ENCODE data around the gene RCCD1. TPM values are rescaled to one million over a fixed set of nuclear protein-coding genes. Genes with fewer than 3 reads are reported as not detected.
A peak's percentile ranks its signal among the peaks of the same experiment; 100 is the strongest.

Gene RCCD1
- total and polyA plus RNA-seq, 5 experiments from 2014 or later: 2.2 to 15.8 (median 4.7) TPM

GRCh38 chr15:90947577-90948357 is 6.9 kb upstream of the RCCD1 start:
- no peaks in the 10 kb centered on the region for H3K27me3 Mint-ChIP-seq
- DNase-seq: no peak
- no peaks in the 10 kb centered on the region for H3K9me3 Mint-ChIP-seq
- no peak overlapping the region for H3K4me3 Mint-ChIP-seq
- peaks cover 0 to 86% (median 13%) of the 10 kb centered on the region in 3 donors for H3K36me3 Mint-ChIP-seq
- peak overlapping the region in 1 of 10 donors; percentile 56 for H3K27ac Mint-ChIP-seq
- POLR2A ChIA-PET: interaction anchor here (0.9 to 1.0 kb wide), 2 partner anchors 10 to 16 kb away, joined by 3 read pairs; partner anchors contain the start of gene HDDC3
- ATAC-seq: no peak
- H3K4me1 Mint-ChIP-seq: no peaks in the 10 kb centered on the region

- DNase-seq (no peak), ATAC-seq (no peak)
- no peaks in the 10 kb centered on the region for H3K4me1 Mint-ChIP-seq
- H3K36me3 Mint-ChIP-seq: peaks cover 0 to 82% (median 11%) of the 10 kb centered on the region in 3 donors
- POLR2A ChIA-PET: interaction anchor here (1.0 kb wide), 1 partner anchor 17 kb away, joined by 3 read pairs; the partner anchor contains the start of gene HDDC3
- peak overlapping the region in 1 of 10 donors; percentile 51 for H3K4me3 Mint-ChIP-seq
- H3K27me3 Mint-ChIP-seq: no peaks in the 10 kb centered on the region
- H3K9me3 Mint-ChIP-seq: no peaks in the 10 kb centered on the region
- H3K27ac Mint-ChIP-seq: no peak overlapping the region
These were observed 6.2 kb upstream of the RCCD1 start for GRCh38 chr15:90948506-90948905.

- Mint-ChIP-seq H3K27ac (no peak overlapping the region), H3K4me1 (peaks cover 2 to 8% (median 5%) of the 10 kb centered on the region in 4 donors), H3K4me3 (no peak overlapping the region), H3K27me3 (no peaks in the 10 kb centered on the region), H3K9me3 (no peaks in the 10 kb centered on the region), H3K36me3 (peaks cover 0 to 67% (median 6%) of the 10 kb centered on the region in 3 donors)
- DNase-seq (no peak), ATAC-seq (no peak)
- POLR2A ChIA-PET: interaction anchor here (1.0 kb wide), 1 partner anchor 19 kb away, joined by 3 read pairs; no protein-coding TSS in a partner anchor
These were observed 4.6 kb upstream of the RCCD1 start for GRCh38 chr15:90949979-90950675.

GRCh38 chr15:90950676-90951075 is 4.0 kb upstream of the RCCD1 start:
- POLR2A ChIA-PET: no interaction called here
- H3K27ac Mint-ChIP-seq: peak overlapping the region in 1 of 10 donors; percentile 57
- no peaks in the 10 kb centered on the region for H3K27me3 Mint-ChIP-seq
- peaks cover 2 to 9% (median 6%) of the 10 kb centered on the region in 4 donors for H3K4me1 Mint-ChIP-seq
- ATAC-seq (no peak), DNase-seq (no peak)
- no peaks in the 10 kb centered on the region for H3K9me3 Mint-ChIP-seq
- no peak overlapping the region for H3K4me3 Mint-ChIP-seq
- H3K36me3 Mint-ChIP-seq: peaks cover 0 to 61% (median 5%) of the 10 kb centered on the region in 3 donors

GRCh38 chr15:90952901-90953677 is 1.6 kb upstream of the RCCD1 start:
- POLR2A ChIA-PET: interaction anchor here (2.4 to 4.4 kb wide), 2 partner anchors 19 to 50 kb away, joined by 13 to 56 read pairs; partner anchors contain the start of genes HDDC3, MAN2A2 and UNC45A
- peaks cover 0 to 41% (median 5%) of the 10 kb centered on the region in 3 donors for H3K36me3 Mint-ChIP-seq
- H3K9me3 Mint-ChIP-seq: no peaks in the 10 kb centered on the region
- peaks cover 4 to 21% (median 12%) of the 10 kb centered on the region in 4 donors for H3K4me1 Mint-ChIP-seq
- peak overlapping the region in 8 of 10 donors; percentile 34 to 93 (median 64) for H3K27ac Mint-ChIP-seq
- ATAC-seq (no peak), DNase-seq (no peak)
- H3K27me3 Mint-ChIP-seq: no peaks in the 10 kb centered on the region
- peak overlapping the region in 8 of 10 donors; percentile 17 to 82 (median 56) for H3K4me3 Mint-ChIP-seq

- DNase-seq (no peak), ATAC-seq (no peak)
- POLR2A ChIA-PET: interaction anchor here (1.0 to 4.4 kb wide), 6 partner anchors 10 to 538 kb away, joined by 3 to 56 read pairs (median 4); partner anchors contain the start of genes HDDC3, MAN2A2, UNC45A and VPS33B
- Mint-ChIP-seq H3K4me1 (peaks cover 4 to 23% (median 12%) of the 10 kb centered on the region in 4 donors), H3K9me3 (no peaks in the 10 kb centered on the region), H3K27ac (peak overlapping the region; percentile 68 to 97 (median 93)), H3K4me3 (peak overlapping the region; percentile 82 to 90 (median 88)), H3K27me3 (no peaks in the 10 kb centered on the region), H3K36me3 (peaks cover 0 to 33% (median 0%) of the 10 kb centered on the region in 3 donors)
These were observed 555 bp upstream of the RCCD1 start for GRCh38 chr15:90953947-90954711.

GRCh38 chr15:90955624-90956273 is 1.1 kb downstream of the RCCD1 start:
- ATAC-seq (no peak), DNase-seq (no peak)
- Mint-ChIP-seq H3K27me3 (no peaks in the 10 kb centered on the region), H3K9me3 (no peaks in the 10 kb centered on the region), H3K36me3 (peaks cover 0 to 21% (median 0%) of the 10 kb centered on the region in 3 donors), H3K4me1 (peaks cover 4 to 23% (median 12%) of the 10 kb centered on the region in 4 donors), H3K4me3 (peak overlapping the region; percentile 67 to 90 (median 82)), H3K27ac (peak overlapping the region in 7 of 10 donors; percentile 20 to 97 (median 51))
- POLR2A ChIA-PET: interaction anchor here (0.6 to 4.4 kb wide), 3 partner anchors 22 to 66 kb away, joined by 4 to 56 read pairs (median 6); partner anchors contain the start of genes HDDC3, UNC45A and VPS33B

GRCh38 chr15:90956274-90957030 is 1.8 kb downstream of the RCCD1 start:
- POLR2A ChIA-PET: interaction anchor here (0.6 to 4.4 kb wide), 4 partner anchors 23 to 93 kb away, joined by 3 to 56 read pairs (median 5); partner anchors contain the start of genes HDDC3 and UNC45A
- Mint-ChIP-seq H3K4me1 (peaks cover 4 to 23% (median 12%) of the 10 kb centered on the region in 4 donors), H3K27ac (peak overlapping the region in 5 of 10 donors; percentile 20 to 97 (median 41)), H3K36me3 (peaks cover 0 to 21% (median 0%) of the 10 kb centered on the region in 3 donors), H3K9me3 (no peaks in the 10 kb centered on the region), H3K4me3 (peak overlapping the region; percentile 66 to 90 (median 72)), H3K27me3 (no peaks in the 10 kb centered on the region)
- DNase-seq (peak in 9 of 10 donors; percentile 31 to 80 (median 46)), ATAC-seq (no peak)

GRCh38 chr15:90957031-90957790 is 2.5 kb downstream of the RCCD1 start:
- H3K4me1 Mint-ChIP-seq: peaks cover 4 to 23% (median 12%) of the 10 kb centered on the region in 4 donors
- H3K27ac Mint-ChIP-seq: peak overlapping the region in 5 of 10 donors; percentile 43 to 67 (median 63)
- H3K36me3 Mint-ChIP-seq: peaks cover 0 to 22% (median 0%) of the 10 kb centered on the region in 3 donors
- DNase-seq (no peak), ATAC-seq (no peak)
- no peaks in the 10 kb centered on the region for H3K9me3 Mint-ChIP-seq
- H3K4me3 Mint-ChIP-seq: peak overlapping the region in 9 of 10 donors; percentile 52 to 90 (median 57)
- H3K27me3 Mint-ChIP-seq: no peaks in the 10 kb centered on the region
- POLR2A ChIA-PET: interaction anchor here (0.7 to 4.4 kb wide), 4 partner anchors 18 to 93 kb away, joined by 3 to 56 read pairs (median 4); partner anchors contain the start of genes HDDC3 and UNC45A
